ENCODE data around the gene TK1. TPM values are rescaled to one million over a fixed set of nuclear protein-coding genes. Genes with fewer than 3 reads are reported as not detected.

TK1 gene
- total RNA-seq, 1 donor from 2014 or later: 3.6 TPM

- no peak for DNase-seq (ENCODE audit: low read depth)
These were observed 50.9 kb downstream of the TK1 start for GRCh38 chr17:78135858-78136500.

- DNase-seq (ENCODE audit: low read depth): no peak
These were observed 51.9 kb downstream of the TK1 start for GRCh38 chr17:78134899-78135385.

- DNase-seq (ENCODE audit: low read depth): no peak
These were observed 52.6 kb downstream of the TK1 start for GRCh38 chr17:78133971-78134898.

- no peak for DNase-seq (ENCODE audit: low read depth)
These were observed 53.5 kb downstream of the TK1 start for GRCh38 chr17:78133179-78133951.

- DNase-seq (ENCODE audit: low read depth): no peak
These were observed 54.1 kb downstream of the TK1 start for GRCh38 chr17:78132767-78133178.

GRCh38 chr17:78132084-78132676 lies 54.7 kb downstream of the TK1 start:
- DNase-seq (ENCODE audit: low read depth): no peak

- DNase-seq (ENCODE audit: low read depth): no peak
These were observed 55.4 kb downstream of the TK1 start for GRCh38 chr17:78131172-78132083.

GRCh38 chr17:78130437-78131101 lies 56.3 kb downstream of the TK1 start, which contains the start of gene TMC8:
TMC8 (plus strand) TSS chr17:78130771; CDS start chr17:78131589, 818 bp downstream.
- DNase-seq (ENCODE audit: low read depth): no peak

- no peak for DNase-seq (ENCODE audit: low read depth)
These were observed 56.8 kb downstream of the TK1 start for GRCh38 chr17:78130090-78130436.

GRCh38 chr17:78129351-78130089 lies 57.3 kb downstream of the TK1 start:
- no peak for DNase-seq (ENCODE audit: low read depth)

GRCh38 chr17:78128551-78129350 lies 58.1 kb downstream of the TK1 start, which contains the start of gene TMC6:
TMC6 (minus strand) TSS chr17:78128755; CDS start chr17:78126832, 1,923 bp downstream.
- DNase-seq (ENCODE audit: low read depth): no peak

- no peak for DNase-seq (ENCODE audit: low read depth)
These were observed 58.8 kb downstream of the TK1 start for GRCh38 chr17:78127888-78128550.

GRCh38 chr17:78127239-78127887 lies 59.5 kb downstream of the TK1 start:
- no peak for DNase-seq (ENCODE audit: low read depth)

GRCh38 chr17:78126895-78127238 lies 60.0 kb downstream of the TK1 start:
- DNase-seq (ENCODE audit: low read depth): no peak

GRCh38 chr17:78125976-78126894 lies 60.6 kb downstream of the TK1 start:
- DNase-seq (ENCODE audit: low read depth): peak; percentile 42

All from myocyte (in vitro differentiated cells).